Keratinocyte (primary cell): ENCODE results near the gene BICD2. TPM values are rescaled to one million over a fixed set of nuclear protein-coding genes. Genes with fewer than 3 reads are reported as not detected.

Source experiments
- DNase-seq: peaks from one replicate; pipeline ENCODE4 v3.0.0-alpha.2; 2011; ENCODE audit warnings: low read depth, missing footprints, low spot score
- FAIRE-seq: peaks from 2 replicates; lab custom pipeline; 2011; peaks lifted over from hg19 to GRCh38; lab: Jason Lieb, UNC
- H2AFZ ChIP-seq: 2 replicates; pipeline ENCODE4 v1.6.0; 2012; ENCODE audit warnings: low read length, control low read depth, inconsistent platforms; ENCODE audit not compliant: control insufficient read depth
- H3K27ac ChIP-seq: 2 replicates; pipeline ENCODE4 v1.5.1; 2011; ENCODE audit warnings: low read length; ENCODE audit not compliant: control insufficient read depth, insufficient read depth
- H3K27me3 ChIP-seq: 3 replicates; pipeline ENCODE4 v1.6.0; 2011; ENCODE audit warnings: low read length; ENCODE audit not compliant: control insufficient read depth, insufficient read depth; ENCODE audit errors: extremely low read depth
- H3K36me3 ChIP-seq, 2 experiments: 2 replicates in 1 of 2; 3 replicates in 1 of 2; pipeline ENCODE4 v1.5.1; 2011; ENCODE audit warnings: low read length in 2 of 2, mild to moderate bottlenecking in 1 of 2; ENCODE audit not compliant: control insufficient read depth in 2 of 2, insufficient read depth in 2 of 2; ENCODE audit errors: extremely low read depth in 1 of 2
- H3K4me1 ChIP-seq: 3 replicates; pipeline ENCODE4 v1.5.1; 2011; ENCODE audit warnings: low read length; ENCODE audit not compliant: control insufficient read depth, insufficient read depth; ENCODE audit errors: extremely low read depth
- H3K4me2 ChIP-seq: 3 replicates; pipeline ENCODE4 v1.6.0; 2011; ENCODE audit warnings: low read depth, low read length; ENCODE audit not compliant: control insufficient read depth, insufficient read depth; ENCODE audit errors: extremely low read depth
- H3K4me3 ChIP-seq, 3 experiments: fragments of 200-600 bp in 1 of 3; sonication (generic) in 1 of 3; 2 replicates in 2 of 3; 3 replicates in 1 of 3; pipeline ENCODE4 v1.5.1; 2011 to 2016; ENCODE audit warnings: low read length in 3 of 3, mild to moderate bottlenecking in 3 of 3, control low read depth in 2 of 3, inconsistent platforms in 1 of 3, low read depth in 1 of 3, mixed read lengths in 1 of 3, mixed run types in 1 of 3, moderate library complexity in 1 of 3; ENCODE audit not compliant: control insufficient read depth in 2 of 3, insufficient read depth in 2 of 3; ENCODE audit errors: extremely low read depth in 1 of 3
- H3K79me2 ChIP-seq: 2 replicates; pipeline ENCODE4 v1.6.0; 2012; ENCODE audit warnings: low read length; ENCODE audit not compliant: control insufficient read depth, insufficient read depth
- H3K9ac ChIP-seq: 3 replicates; pipeline ENCODE4 v1.6.0; 2011; ENCODE audit warnings: low read length; ENCODE audit not compliant: control insufficient read depth, insufficient read depth; ENCODE audit errors: extremely low read depth
- H3K9me1 ChIP-seq: 3 replicates; pipeline ENCODE4 v1.6.0; 2011; ENCODE audit warnings: low read length; ENCODE audit not compliant: control insufficient read depth, insufficient read depth; ENCODE audit errors: extremely low read depth
- H3K9me3 ChIP-seq: 2 replicates; pipeline ENCODE4 v1.5.1; 2012; ENCODE audit warnings: low read depth, low read length; ENCODE audit not compliant: control insufficient read depth
- H4K20me1 ChIP-seq: 3 replicates; pipeline ENCODE4 v1.6.0; 2011; ENCODE audit warnings: low read length; ENCODE audit not compliant: control insufficient read depth, insufficient read depth; ENCODE audit errors: extremely low read depth
- EZH2 ChIP-seq: IDR thresholded peaks from one replicate; pipeline ENCODE4 v1.6.1; 2012; ENCODE audit warnings: inconsistent platforms, mild to moderate bottlenecking, low read length, moderate library complexity
- dilution Hi-C: fragments of 300-500 bp; cut with MboI; formaldehyde crosslinking; loops from one replicate; pipeline ENCODE4 v1.7.0; 2020; ENCODE audit warnings: low sequenced_read_pairs; ENCODE audit not compliant: extremely low pct_ligation_motif_present
- polyA plus RNA-seq, 5 experiments: library from polyadenylated mRNA; depleted of rRNA in 3 of 5; stranded (reverse) in 3 of 5; stranded (forward) in 1 of 5; unstranded in 1 of 5; fragments of >200 nt; gene quantifications; 1 replicate in 1 of 5; 2 replicates in 3 of 5; 3 replicates in 1 of 5; pipeline versions ENCODE4 v1.2.1 to v1.2.3, GENCODE V29; 2011 to 2012; ENCODE audit warnings: missing spikeins in 2 of 5, low read depth in 1 of 5, low replicate concordance in 1 of 5
- TF ChIP-seq, protein P1 (sequence below), 3 experiments: IDR thresholded peaks in 1 of 3; conservative IDR thresholded peaks in 1 of 3; optimal IDR thresholded peaks in 1 of 3; 2 replicates in 2 of 3; 3 replicates in 1 of 3; pipeline versions ENCODE3 to v1.5.1; 2011; ENCODE audit warnings: low read length in 3 of 3, mild to moderate bottlenecking in 3 of 3, moderate library complexity in 2 of 3, control low read depth in 1 of 3, inconsistent platforms in 1 of 3; ENCODE audit not compliant: insufficient read depth in 2 of 3; ENCODE audit errors: extremely low read depth in 1 of 3

BICD2 gene
- polyA plus RNA-seq, 1 donor (not counting 4 experiments of a cell fraction or from before 2014, with no cell fraction given) = 41.9 TPM

DNA sequence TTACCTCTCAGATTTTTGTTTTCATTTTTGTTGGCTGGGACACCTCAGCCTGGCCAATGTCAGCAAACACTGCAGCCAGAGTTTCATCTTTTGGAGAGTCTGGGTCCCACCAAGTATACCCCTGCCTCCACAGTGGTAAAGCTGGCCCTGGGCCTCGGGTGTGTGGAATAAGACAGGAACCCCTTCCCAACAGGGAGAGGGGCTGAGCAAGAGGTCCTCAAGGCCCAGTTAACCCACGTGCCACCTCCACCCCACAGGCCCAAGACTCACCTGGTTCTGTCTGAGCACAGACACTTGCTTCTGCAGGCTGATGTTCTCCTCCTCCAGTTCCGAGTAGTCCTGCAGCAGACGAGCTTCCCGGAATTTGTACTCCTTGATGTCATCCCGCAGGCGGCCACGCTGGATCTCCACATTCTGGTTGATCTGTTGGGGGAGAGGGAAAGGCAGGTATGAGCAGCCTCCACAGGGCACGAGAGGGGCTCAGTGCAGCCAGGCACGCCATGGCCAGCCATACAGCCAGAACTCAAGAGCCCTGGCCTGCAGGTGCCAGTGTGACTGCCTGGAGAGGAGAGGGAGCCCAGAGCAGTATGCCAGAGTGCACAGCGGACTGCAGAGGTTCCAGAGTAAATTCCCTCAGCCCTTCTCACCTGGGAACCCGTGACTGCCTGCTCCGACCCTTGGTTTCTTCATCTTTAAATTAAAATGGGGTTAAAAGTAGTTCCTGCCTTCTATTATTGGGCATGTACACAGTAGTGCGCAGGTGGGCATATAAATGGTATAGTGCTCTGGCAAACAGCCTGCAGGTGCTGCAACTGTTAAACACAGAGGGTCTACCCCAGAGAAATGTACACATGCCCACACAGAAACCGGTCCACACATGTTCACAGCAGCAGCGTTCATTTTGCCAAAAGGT lies 42.0 kb downstream of the BICD2 start:
- Histone ChIP-seq H3K4me3 (peak overlapping the region in 2 of 3 experiments; percentile 43 to 48), H3K4me1 (peaks cover 63% of the 10 kb centered on the region), H4K20me1 (no peaks in the 10 kb centered on the region), H3K36me3 (peaks cover 45 to 66% of the 10 kb centered on the region in 2 experiments), H2AFZ (no peak overlapping the region), H3K4me2 (peak overlapping the region; percentile 93), H3K9me1 (peaks cover 2% of the 10 kb centered on the region), H3K79me2 (peaks cover 76% of the 10 kb centered on the region), H3K27ac (peak overlapping the region; percentile 90), H3K9ac (peak overlapping the region; percentile 82), H3K9me3 (no peaks in the 10 kb centered on the region), H3K27me3 (no peaks in the 10 kb centered on the region)
- FAIRE-seq = no peak
- dilution Hi-C loops = no loop called here
- no peak for DNase-seq
- TF ChIP-seq, protein P1, sequence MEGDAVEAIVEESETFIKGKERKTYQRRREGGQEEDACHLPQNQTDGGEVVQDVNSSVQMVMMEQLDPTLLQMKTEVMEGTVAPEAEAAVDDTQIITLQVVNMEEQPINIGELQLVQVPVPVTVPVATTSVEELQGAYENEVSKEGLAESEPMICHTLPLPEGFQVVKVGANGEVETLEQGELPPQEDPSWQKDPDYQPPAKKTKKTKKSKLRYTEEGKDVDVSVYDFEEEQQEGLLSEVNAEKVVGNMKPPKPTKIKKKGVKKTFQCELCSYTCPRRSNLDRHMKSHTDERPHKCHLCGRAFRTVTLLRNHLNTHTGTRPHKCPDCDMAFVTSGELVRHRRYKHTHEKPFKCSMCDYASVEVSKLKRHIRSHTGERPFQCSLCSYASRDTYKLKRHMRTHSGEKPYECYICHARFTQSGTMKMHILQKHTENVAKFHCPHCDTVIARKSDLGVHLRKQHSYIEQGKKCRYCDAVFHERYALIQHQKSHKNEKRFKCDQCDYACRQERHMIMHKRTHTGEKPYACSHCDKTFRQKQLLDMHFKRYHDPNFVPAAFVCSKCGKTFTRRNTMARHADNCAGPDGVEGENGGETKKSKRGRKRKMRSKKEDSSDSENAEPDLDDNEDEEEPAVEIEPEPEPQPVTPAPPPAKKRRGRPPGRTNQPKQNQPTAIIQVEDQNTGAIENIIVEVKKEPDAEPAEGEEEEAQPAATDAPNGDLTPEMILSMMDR (optimal IDR thresholded peaks at IDR 0.05 in 1 of 3, IDR thresholded peaks at IDR 0.05 in 1 of 3, conservative IDR thresholded peaks at IDR 0.05 in 1 of 3; ENCODE audit: extremely low read depth in 1 of 3, insufficient read depth in 2 of 3, low read length in 3 of 3) = no peak
- TF ChIP-seq EZH2 = no peak

DNA sequence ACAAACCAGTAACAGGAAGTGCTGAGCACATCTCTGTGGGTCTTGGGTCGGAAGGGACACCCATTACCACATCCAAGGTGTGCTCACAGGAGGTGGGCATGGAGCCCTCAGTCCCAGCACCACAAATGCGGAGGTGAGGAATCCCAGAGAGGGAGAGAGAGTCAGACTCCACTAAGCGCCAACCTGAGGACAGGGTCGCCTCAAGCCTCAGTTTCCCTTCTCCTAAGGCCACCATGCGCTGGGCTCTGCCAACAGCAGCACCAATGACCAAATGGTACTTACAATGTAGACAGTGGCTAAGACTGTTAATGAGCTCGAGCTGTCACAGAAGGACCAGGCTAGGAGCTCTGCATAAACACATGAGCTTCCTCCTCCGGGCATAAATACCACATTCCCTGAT lies 43.1 kb downstream of the BICD2 start:
- TF ChIP-seq EZH2 = no peak
- TF ChIP-seq, protein P1 (optimal IDR thresholded peaks at IDR 0.05 in 1 of 3, IDR thresholded peaks at IDR 0.05 in 1 of 3, conservative IDR thresholded peaks at IDR 0.05 in 1 of 3; ENCODE audit: extremely low read depth in 1 of 3, insufficient read depth in 2 of 3, low read length in 3 of 3) = no peak
- Histone ChIP-seq H3K9ac (peak overlapping the region; percentile 82), H3K4me1 (peaks cover 63% of the 10 kb centered on the region), H3K9me3 (no peaks in the 10 kb centered on the region), H3K4me2 (no peak overlapping the region), H4K20me1 (no peaks in the 10 kb centered on the region), H3K9me1 (peaks cover 2% of the 10 kb centered on the region), H3K27me3 (no peaks in the 10 kb centered on the region), H3K4me3 (no peak overlapping the region), H3K36me3 (peaks cover 51 to 57% of the 10 kb centered on the region in 2 experiments), H3K27ac (peak overlapping the region; percentile 90), H3K79me2 (peaks cover 65% of the 10 kb centered on the region), H2AFZ (no peak overlapping the region)
- FAIRE-seq (no peak), DNase-seq (no peak)
- dilution Hi-C loops = no loop called here
